Gastroesophageal sphincter (tissue), 4 donors: ENCODE measurements around the gene PDGFB. TPM values are rescaled to one million over a fixed set of nuclear protein-coding genes. Genes with fewer than 3 reads are reported as not detected.
A peak's percentile ranks its signal among the peaks of the same experiment; 100 is the strongest.
"Not testable (repeated sequence)": the region's sequence is repeated elsewhere in the genome, so short reads cannot be mapped to it uniquely, and the experiment has no call there.

Experiments used
- ATAC-seq: fragments of 150-250 bp; one replicate; pipeline ENCODE4 v1.9.1; 2016; ENCODE audit warnings: mild to moderate bottlenecking, moderate library complexity
- H3K27ac ChIP-seq, 4 donors: fragments of 200-600 bp; sonication (generic) in 3 of 4; 1 replicate in 3 of 4; 2 replicates in 1 of 4; pipeline ENCODE4 v1.5.1; 2016 to 2019
- H3K27me3 ChIP-seq: fragments of 200-600 bp; sonication (generic); one replicate; pipeline ENCODE4 v1.5.1; 2019
- H3K36me3 ChIP-seq, 2 donors: fragments of 200-600 bp; sonication (generic); one replicate each; pipeline ENCODE4 v1.5.1; 2019; ENCODE audit warnings: control low read depth in 1 of 2
- H3K4me1 ChIP-seq, 3 donors: fragments of 200-600 bp; sonication (generic); 1 replicate in 2 of 3; 2 replicates in 1 of 3; pipeline ENCODE4 v1.5.1; 2016 to 2019; ENCODE audit warnings: control low read depth in 2 of 3
- H3K4me3 ChIP-seq, 2 donors: fragments of 200-600 bp; sonication (generic); one replicate each; pipeline ENCODE4 v1.5.1; 2019; ENCODE audit warnings: mild to moderate bottlenecking in 1 of 2, moderate library complexity in 1 of 2
- H3K9me3 ChIP-seq, 3 donors: fragments of 200-600 bp; sonication (generic); one replicate each; pipeline ENCODE4 v1.5.1; 2017 to 2019; ENCODE audit warnings: control low read depth in 2 of 3
- EP300 ChIP-seq: sonication (generic); formaldehyde crosslinking; IDR thresholded peaks from one replicate; pipeline ENCODE4 v1.6.1; 2017; ENCODE audit warnings: antibody characterized with exemption, mild to moderate bottlenecking
- POLR2A ChIP-seq, 2 donors: fragments of 450-650 bp; IDR thresholded peaks; one replicate each; pipeline ENCODE4 v1.6.1; 2017; ENCODE audit warnings: antibody characterized with exemption in 2 of 2, mild to moderate bottlenecking in 2 of 2, moderate library complexity in 1 of 2
- POLR2AphosphoS5 ChIP-seq: sonication (generic); formaldehyde crosslinking; IDR thresholded peaks from one replicate; pipeline ENCODE4 v1.6.1; 2017; ENCODE audit warnings: antibody characterized with exemption
- WGBS, 2 donors: methylation state at CpG; one replicate each; pipeline ENCODE4 v1.1.5; 2018; ENCODE audit warnings: low coverage in 1 of 2; 5-methylcytosine and 5-hydroxymethylcytosine counted together
- total RNA-seq, 4 donors: library from RNA; depleted of rRNA; stranded (reverse); fragments of >200 nt; gene quantifications; one replicate each; pipeline ENCODE4 v1.1.0, GENCODE V29; 2016
- TF ChIP-seq, protein P1 (sequence below), 4 experiments: fragments of 200-600 bp in 2 of 4; fragments of 450-650 bp in 2 of 4; sonication (generic) in 1 of 4; IDR thresholded peaks; one replicate each; pipeline ENCODE4 v1.5.1; 2017 to 2019; ENCODE audit warnings: antibody characterized with exemption in 4 of 4, mild to moderate bottlenecking in 2 of 4, moderate library complexity in 2 of 4

Gene PDGFB
- total RNA-seq, 4 donors from 2014 or later, result 7.1 to 27.9 (median 15.1) TPM

DNA sequence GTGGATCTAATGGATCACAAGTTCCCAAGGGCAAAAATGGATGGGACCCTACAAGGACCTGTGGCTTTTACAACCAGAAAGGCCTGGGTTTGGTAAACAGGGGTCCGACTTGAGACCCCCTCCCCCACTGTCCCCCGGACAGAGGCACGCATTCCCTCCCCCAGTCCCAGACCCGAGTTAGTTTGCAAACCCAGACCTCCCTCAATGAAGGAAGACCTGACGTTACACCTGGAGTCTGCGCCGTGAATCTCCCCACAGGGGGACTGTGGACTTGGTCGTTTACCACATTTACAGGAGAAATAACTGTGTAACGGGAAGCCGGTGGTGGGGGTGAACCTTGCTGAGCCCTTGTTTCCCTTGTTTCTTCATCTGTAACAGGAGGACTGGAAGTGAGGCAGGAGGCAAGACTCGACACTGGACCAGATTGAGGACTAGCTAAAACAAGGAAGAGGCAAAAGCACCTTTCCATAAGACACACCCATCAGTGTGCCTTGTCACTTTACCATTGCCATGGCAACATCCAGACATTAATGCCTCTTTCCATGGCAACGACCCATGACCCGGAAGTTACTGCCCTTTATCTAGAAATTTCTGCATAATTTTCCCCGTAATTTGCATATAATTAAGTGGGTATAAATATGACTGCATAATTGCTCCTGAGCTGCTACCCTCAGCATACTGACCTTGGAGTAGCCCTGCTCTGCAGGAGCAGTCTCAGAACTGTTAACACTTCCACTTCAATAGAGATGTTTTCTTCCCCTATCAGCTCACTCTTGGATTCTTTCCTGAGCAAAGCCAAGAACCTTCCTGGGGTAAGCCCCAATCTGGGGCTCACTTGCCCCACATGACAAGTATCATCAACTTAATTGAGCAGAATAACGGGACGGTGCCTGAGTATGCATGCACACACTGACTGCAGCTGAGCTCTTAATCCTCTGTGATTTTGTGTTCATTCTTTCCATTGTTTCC lies 25.4 kb downstream of the PDGFB start:
- TF ChIP-seq EP300 (no peak), POLR2AphosphoS5 (no peak), POLR2A (IDR thresholded peaks at IDR 0.05) (no peak)
- TF ChIP-seq, protein P1, sequence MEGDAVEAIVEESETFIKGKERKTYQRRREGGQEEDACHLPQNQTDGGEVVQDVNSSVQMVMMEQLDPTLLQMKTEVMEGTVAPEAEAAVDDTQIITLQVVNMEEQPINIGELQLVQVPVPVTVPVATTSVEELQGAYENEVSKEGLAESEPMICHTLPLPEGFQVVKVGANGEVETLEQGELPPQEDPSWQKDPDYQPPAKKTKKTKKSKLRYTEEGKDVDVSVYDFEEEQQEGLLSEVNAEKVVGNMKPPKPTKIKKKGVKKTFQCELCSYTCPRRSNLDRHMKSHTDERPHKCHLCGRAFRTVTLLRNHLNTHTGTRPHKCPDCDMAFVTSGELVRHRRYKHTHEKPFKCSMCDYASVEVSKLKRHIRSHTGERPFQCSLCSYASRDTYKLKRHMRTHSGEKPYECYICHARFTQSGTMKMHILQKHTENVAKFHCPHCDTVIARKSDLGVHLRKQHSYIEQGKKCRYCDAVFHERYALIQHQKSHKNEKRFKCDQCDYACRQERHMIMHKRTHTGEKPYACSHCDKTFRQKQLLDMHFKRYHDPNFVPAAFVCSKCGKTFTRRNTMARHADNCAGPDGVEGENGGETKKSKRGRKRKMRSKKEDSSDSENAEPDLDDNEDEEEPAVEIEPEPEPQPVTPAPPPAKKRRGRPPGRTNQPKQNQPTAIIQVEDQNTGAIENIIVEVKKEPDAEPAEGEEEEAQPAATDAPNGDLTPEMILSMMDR (IDR thresholded peaks at IDR 0.05), result no peak
- no peak overlapping the region for H3K4me3 ChIP-seq
- H3K36me3 ChIP-seq, result peaks cover 0 to 29% of the 10 kb centered on the region in 2 donors
- 54 to 60% methylated on average over 1 to 8 of the region's 16 CpGs for WGBS, 2 donors
- no peaks in the 10 kb centered on the region for H3K4me1 ChIP-seq
- H3K27ac ChIP-seq, result no peak overlapping the region
- ATAC-seq, result no peak
- peaks cover 40% of the 10 kb centered on the region for H3K27me3 ChIP-seq
- peaks cover 0 to 8% (median 0%) of the 10 kb centered on the region in 3 donors for H3K9me3 ChIP-seq

DNA sequence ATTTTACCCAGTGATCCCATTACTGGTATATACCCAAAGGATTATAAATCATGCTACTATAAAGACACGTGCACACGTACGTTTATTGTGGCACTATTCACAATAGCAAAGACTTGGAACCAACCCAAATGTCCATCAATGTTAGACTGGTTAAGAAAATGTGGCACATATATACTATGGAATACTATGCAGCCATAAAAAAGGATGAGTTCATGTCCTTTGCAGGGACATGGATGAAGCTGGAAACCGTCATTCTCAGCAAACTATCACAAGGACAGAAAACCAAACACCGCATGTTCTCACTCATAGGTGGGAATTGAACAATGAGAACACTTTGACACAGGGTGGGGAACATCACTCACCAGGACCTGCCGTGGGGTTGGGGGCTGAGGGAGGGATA lies 26.4 kb downstream of the PDGFB start:
- 93 to 100% methylated on average over 1 to 5 of the region's 6 CpGs for WGBS, 2 donors

DNA sequence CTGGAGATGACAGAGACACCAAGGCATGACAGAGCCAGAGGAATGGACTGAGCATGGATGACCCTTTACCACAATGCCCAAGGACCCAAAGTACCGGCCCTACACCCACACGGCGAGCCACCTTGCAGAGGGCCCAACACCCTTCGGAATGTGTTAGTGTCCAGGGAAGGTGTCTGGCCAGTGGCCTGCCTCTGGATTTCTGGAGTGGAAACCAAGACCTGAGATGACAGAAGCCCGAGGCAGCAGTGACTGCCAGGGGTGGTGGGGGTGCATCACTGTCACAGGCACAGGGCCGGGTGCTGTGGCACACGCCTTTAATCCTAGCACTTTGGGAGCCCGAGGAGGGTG lies 28.7 kb downstream of the PDGFB start:
- Histone ChIP-seq H3K4me3 (no peak overlapping the region), H3K4me1 (no peaks in the 10 kb centered on the region), H3K36me3 (peaks cover 0 to 7% of the 10 kb centered on the region in 2 donors), H3K27me3 (peaks cover 55% of the 10 kb centered on the region), H3K9me3 (no peaks in the 10 kb centered on the region), H3K27ac (no peak overlapping the region)
- no peak for TF ChIP-seq POLR2A (IDR thresholded peaks at IDR 0.05)
- no peak for TF ChIP-seq EP300
- no peak for TF ChIP-seq POLR2AphosphoS5
- TF ChIP-seq, protein P1 (IDR thresholded peaks at IDR 0.05), result no peak
- 83 to 100% methylated on average over 1 of the region's 8 CpGs for WGBS, 2 donors
- no peak for ATAC-seq

More for the DNA sequence above, 26.4 kb downstream of the PDGFB start:
- H3K27ac ChIP-seq, H3K9me3 ChIP-seq, ATAC-seq, H3K4me1 ChIP-seq, H3K4me3 ChIP-seq: not testable (repeated sequence)
- Histone ChIP-seq H3K27me3 (peaks cover 50% of the 10 kb centered on the region), H3K36me3 (peaks cover 0 to 24% of the 10 kb centered on the region in 2 donors)

DNA sequence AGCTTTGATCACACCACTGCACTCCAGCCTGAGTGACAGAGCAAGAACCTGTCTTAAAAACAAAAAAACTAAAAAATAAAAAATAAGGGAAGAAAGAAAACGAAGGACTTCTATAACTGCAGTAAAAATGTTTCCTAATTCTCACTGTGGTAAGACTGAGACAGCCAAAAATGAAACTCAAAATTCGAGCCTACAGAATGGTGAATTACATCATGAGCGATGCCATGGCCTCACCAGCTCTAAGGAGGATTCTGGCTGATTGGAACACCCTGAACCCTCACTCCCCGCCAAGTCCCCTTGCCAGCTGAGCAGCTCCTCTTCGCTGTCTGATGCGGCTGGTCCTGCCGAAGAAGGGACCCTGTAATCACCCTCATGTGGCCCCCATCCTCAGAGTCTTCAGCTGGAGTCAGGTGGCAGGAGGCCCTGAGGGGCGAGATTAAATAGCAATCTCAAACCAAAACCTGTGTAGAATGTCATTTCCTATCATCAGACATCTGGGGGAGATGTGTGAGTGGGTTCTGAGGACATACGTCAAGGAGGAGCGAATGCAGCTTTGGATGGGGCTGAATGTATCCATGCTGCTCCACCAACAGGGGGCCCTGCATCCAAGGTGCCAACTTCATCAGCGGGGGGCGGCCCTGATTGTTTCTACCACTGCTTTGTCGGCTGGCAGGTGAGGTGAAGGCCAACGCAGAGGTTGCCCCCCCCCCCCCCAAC lies 29.2 kb downstream of the PDGFB start:
- H3K27ac ChIP-seq, result no peak overlapping the region
- no peak for ATAC-seq
- no peak overlapping the region for H3K4me3 ChIP-seq
- H3K27me3 ChIP-seq, result peaks cover 55% of the 10 kb centered on the region
- 60 to 65% methylated on average over 3 to 4 of the region's 14 CpGs for WGBS, 2 donors
- no peaks in the 10 kb centered on the region for H3K4me1 ChIP-seq
- TF ChIP-seq, protein P1 (IDR thresholded peaks at IDR 0.05), result peak in 1 of 4 experiments; percentile 24
- TF ChIP-seq POLR2AphosphoS5, result no peak
- no peaks in the 10 kb centered on the region for H3K9me3 ChIP-seq
- H3K36me3 ChIP-seq, result peaks cover 0 to 7% of the 10 kb centered on the region in 2 donors

DNA sequence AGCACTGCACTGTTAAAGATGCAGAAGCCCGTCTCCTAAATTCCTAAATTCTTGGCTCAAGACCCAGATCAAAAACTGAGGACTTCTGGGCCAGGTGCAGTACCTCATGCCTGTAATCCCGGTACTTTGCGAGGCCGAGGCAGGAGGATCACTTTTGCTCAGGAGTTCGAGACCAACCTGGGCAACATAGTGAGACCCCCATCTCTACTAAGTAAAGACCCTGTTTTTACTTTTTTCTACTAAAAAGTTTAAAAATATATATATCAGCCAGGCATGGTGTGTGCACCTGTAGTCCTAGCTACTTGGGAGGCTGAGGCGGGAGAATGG lies 29.7 kb downstream of the PDGFB start:
- Histone ChIP-seq H3K9me3 (no peaks in the 10 kb centered on the region), H3K27me3 (peaks cover 55% of the 10 kb centered on the region), H3K27ac (no peak overlapping the region), H3K36me3 (peaks cover 0 to 7% of the 10 kb centered on the region in 2 donors), H3K4me1 (no peaks in the 10 kb centered on the region), H3K4me3 (no peak overlapping the region)
- 60 to 65% methylated on average over 5 to 6 of the region's 6 CpGs for WGBS, 2 donors
- ATAC-seq, result no peak
- TF ChIP-seq POLR2A (IDR thresholded peaks at IDR 0.05), result no peak
- TF ChIP-seq POLR2AphosphoS5, result no peak
- TF ChIP-seq, protein P1 (IDR thresholded peaks at IDR 0.05), result no peak
- TF ChIP-seq EP300, result no peak
